Neural cell (in vitro differentiated cells): ENCODE results near the gene SPDL1. TPM values are rescaled to one million over a fixed set of nuclear protein-coding genes. Genes with fewer than 3 reads are reported as not detected.

Source experiments
- H2AFZ ChIP-seq: fragments of 200-600, 300-800 bp; sonication (generic), shearing (Covaris generic); 2 replicates; pipeline ENCODE4 v1.6.0; 2014; ENCODE audit warnings: low read depth, mild to moderate bottlenecking, antibody characterized with exemption, low read length, moderate library complexity
- H3F3A ChIP-seq: fragments of 200-600 bp; shearing (Covaris generic); 2 replicates; pipeline ENCODE4 v1.6.1; 2016; ENCODE audit warnings: mild to moderate bottlenecking, moderate library complexity, mixed read lengths, antibody characterized with exemption, low read length; ENCODE audit not compliant: insufficient read depth, poor library complexity, severe bottlenecking
- H3K27ac ChIP-seq: fragments of 200-600, 300-800 bp; sonication (generic), shearing (Covaris generic); 2 replicates; pipeline ENCODE4 v1.5.1; 2014; ENCODE audit warnings: mild to moderate bottlenecking, low read length, moderate library complexity
- H3K27me3 ChIP-seq: fragments of 300-800, 200-600 bp; sonication (generic), shearing (Covaris generic); 2 replicates; pipeline ENCODE4 v1.6.0; 2014; ENCODE audit warnings: mild to moderate bottlenecking, low read depth, low read length, moderate library complexity; ENCODE audit not compliant: insufficient read depth
- H3K36me3 ChIP-seq: fragments of 300-800, 200-600 bp; sonication (generic), shearing (Covaris generic); 2 replicates; pipeline ENCODE4 v1.5.1; 2014; ENCODE audit warnings: mild to moderate bottlenecking, antibody characterized with exemption, low read length, moderate library complexity; ENCODE audit not compliant: insufficient read depth
- H3K4me2 ChIP-seq: fragments of 300-800, 200-600 bp; sonication (generic), shearing (Covaris generic); 2 replicates; pipeline ENCODE4 v1.6.0; 2014; ENCODE audit warnings: mild to moderate bottlenecking, low read length
- H3K4me3 ChIP-seq: fragments of 300-800, 200-600 bp; sonication (generic), shearing (Covaris generic); 2 replicates; pipeline ENCODE4 v1.5.1; 2014; ENCODE audit warnings: mild to moderate bottlenecking, low read length, moderate library complexity
- H3K79me2 ChIP-seq: fragments of 200-600 bp; shearing (Covaris generic); replicated peaks from 2 replicates; pipeline ENCODE4 v1.6.0; 2014; ENCODE audit warnings: mild to moderate bottlenecking, low read length, moderate library complexity; ENCODE audit not compliant: insufficient read depth
- H3K9ac ChIP-seq: fragments of 300-800, 200-600 bp; sonication (generic), shearing (Covaris generic); 2 replicates; pipeline ENCODE4 v1.6.1; 2016; ENCODE audit warnings: mild to moderate bottlenecking, low read length, mixed read lengths
- H3K9me2 ChIP-seq: fragments of 200-600 bp; shearing (Covaris generic); 2 replicates; pipeline ENCODE4 v1.6.1; 2016; ENCODE audit warnings: mild to moderate bottlenecking, low read length, mixed read lengths; ENCODE audit not compliant: insufficient read depth
- H3K9me3 ChIP-seq: fragments of 200-600, 300-800 bp; sonication (generic), shearing (Covaris generic); 2 replicates; pipeline ENCODE4 v1.6.1; 2016; ENCODE audit warnings: mild to moderate bottlenecking, mixed run types, low read length, moderate library complexity, mixed read lengths
- H4K20me1 ChIP-seq: fragments of 200-600 bp; shearing (Covaris generic); 2 replicates; pipeline ENCODE4 v1.6.1; 2016; ENCODE audit warnings: mild to moderate bottlenecking, mixed run types; ENCODE audit not compliant: insufficient read depth
- CTCF ChIP-seq: fragments of 450-650 bp; IDR thresholded peaks from 2 replicates; pipeline ENCODE4 v1.5.1; 2014; ENCODE audit warnings: antibody characterized with exemption, mild to moderate bottlenecking, moderate library complexity; ENCODE audit not compliant: poor library complexity, severe bottlenecking
- EP300 ChIP-seq: fragments of 450-650 bp; conservative IDR thresholded peaks from 2 replicates; pipeline ENCODE4 v1.6.1; 2014; ENCODE audit warnings: antibody characterized with exemption, mild to moderate bottlenecking, moderate library complexity; ENCODE audit not compliant: poor library complexity, severe bottlenecking
- EZH2 ChIP-seq: fragments of 200-600, 300-800 bp; shearing (Covaris generic), sonication (generic); IDR thresholded peaks from 2 replicates; pipeline ENCODE4 v1.6.1; 2014; ENCODE audit warnings: antibody characterized with exemption, low read length, borderline replicate concordance, mild to moderate bottlenecking; ENCODE audit not compliant: insufficient read depth, poor library complexity, severe bottlenecking
- MXI1 ChIP-seq: fragments of 450-650 bp; conservative IDR thresholded peaks from 2 replicates; pipeline ENCODE4 v1.6.1; 2014; ENCODE audit warnings: antibody characterized with exemption, mild to moderate bottlenecking; ENCODE audit not compliant: poor library complexity, severe bottlenecking
- POLR2AphosphoS5 ChIP-seq: IDR thresholded peaks from 2 replicates; pipeline ENCODE4 v1.6.1; 2012
- RAD21 ChIP-seq: fragments of 450-650 bp; conservative IDR thresholded peaks from 2 replicates; pipeline ENCODE4 v1.6.1; 2014; ENCODE audit warnings: antibody characterized with exemption, mild to moderate bottlenecking, moderate library complexity
- REST ChIP-seq: IDR thresholded peaks from 2 replicates; pipeline ENCODE4 v1.6.1; 2012; ENCODE audit warnings: borderline replicate concordance
- SMC3 ChIP-seq: fragments of 450-650 bp; conservative IDR thresholded peaks from 2 replicates; pipeline ENCODE4 v1.6.1; 2014; ENCODE audit warnings: antibody characterized with exemption, mild to moderate bottlenecking, moderate library complexity; ENCODE audit not compliant: poor library complexity
- TAF1 ChIP-seq: IDR thresholded peaks from 2 replicates; pipeline ENCODE4 v1.6.1; 2012; ENCODE audit warnings: low read depth
- polyA plus RNA-seq: library from polyadenylated mRNA; depleted of rRNA; stranded (reverse); fragments of >200 nt; gene quantifications from 2 replicates; pipeline ENCODE4 v1.2.3, GENCODE V29; 2014

Gene SPDL1
- polyA plus RNA-seq, 1 donor from 2014 or later, result 26.6 TPM

GRCh38 chr5:169551696-169552095 is 31.9 kb upstream of the SPDL1 start:
- Histone ChIP-seq H3F3A (no peaks in the 10 kb centered on the region), H3K27ac (no peak overlapping the region), H3K27me3 (no peaks in the 10 kb centered on the region), H3K9me2 (no peaks in the 10 kb centered on the region), H4K20me1 (no peaks in the 10 kb centered on the region), H3K79me2 (no peaks in the 10 kb centered on the region), H3K9ac (no peak overlapping the region), H2AFZ (no peak overlapping the region), H3K36me3 (no peaks in the 10 kb centered on the region), H3K4me3 (no peak overlapping the region), H3K9me3 (no peaks in the 10 kb centered on the region), H3K4me2 (no peak overlapping the region)
- TF ChIP-seq TAF1, result no peak
- no peak for TF ChIP-seq POLR2AphosphoS5
- no peak for TF ChIP-seq EP300
- TF ChIP-seq REST, result no peak
- TF ChIP-seq MXI1, result no peak
- TF ChIP-seq EZH2, result no peak
- TF ChIP-seq RAD21, result no peak
- TF ChIP-seq SMC3, result no peak
- no peak for TF ChIP-seq CTCF

DNA sequence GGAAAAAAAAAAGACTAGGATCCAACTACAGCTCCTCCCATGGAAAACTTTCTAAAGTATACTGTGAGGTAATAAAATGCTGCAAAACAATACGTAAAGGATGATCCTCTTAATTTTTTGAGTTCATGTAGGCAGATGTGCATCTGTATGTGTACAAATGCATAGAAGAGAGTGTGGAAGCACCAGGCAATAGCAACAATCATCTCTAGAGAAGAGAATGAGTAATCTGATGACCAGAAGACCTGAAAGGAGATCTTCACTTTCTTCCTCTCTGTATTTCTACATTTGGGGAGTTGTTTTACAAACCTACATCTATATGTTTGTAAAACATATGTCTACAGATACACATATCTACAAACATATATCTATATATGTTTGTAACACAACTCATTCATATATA is 29.3 kb upstream of the SPDL1 start:
- no peaks in the 10 kb centered on the region for H3K27me3 ChIP-seq
- H2AFZ ChIP-seq, result no peak overlapping the region
- no peaks in the 10 kb centered on the region for H3K36me3 ChIP-seq
- no peaks in the 10 kb centered on the region for H3F3A ChIP-seq
- H3K9ac ChIP-seq, result no peak overlapping the region
- H3K79me2 ChIP-seq, result no peaks in the 10 kb centered on the region
- no peak overlapping the region for H3K4me2 ChIP-seq
- TF ChIP-seq REST (no peak), TAF1 (no peak), MXI1 (no peak), EP300 (no peak), POLR2AphosphoS5 (no peak), CTCF (no peak), EZH2 (no peak), RAD21 (no peak), SMC3 (no peak)
- no peaks in the 10 kb centered on the region for H3K9me3 ChIP-seq
- no peak overlapping the region for H3K27ac ChIP-seq
- H3K4me3 ChIP-seq, result no peak overlapping the region
- no peaks in the 10 kb centered on the region for H3K9me2 ChIP-seq
- H4K20me1 ChIP-seq, result no peaks in the 10 kb centered on the region
